H1 (cell line): ENCODE measurements around the gene TAS2R3. TPM values are rescaled to one million over a fixed set of nuclear protein-coding genes. Genes with fewer than 3 reads are reported as not detected.

Experiments
- CTCF ChIA-PET: fragments of 300-600 bp; sonication (Branson Sonifier 250); formaldehyde crosslinking; loops from one replicate; lab custom pipeline; 2021; ENCODE audit not compliant: partially characterized antibody; lab: Charles Lee
- POLR2A ChIA-PET: fragments of 300-600 bp; sonication (Branson Sonifier 250); formaldehyde crosslinking; loops from one replicate; lab custom pipeline; 2021; ENCODE audit warnings: inconsistent platforms; ENCODE audit not compliant: partially characterized antibody; lab: Charles Lee
- DNase-seq, 2 experiments: peaks; one replicate each; pipeline versions ENCODE4 v3.0.0 to v3.0.0-alpha.2; 2010 to 2022; ENCODE audit warnings: low spot score in 2 of 2, low read depth in 1 of 2, mixed read lengths in 1 of 2
- FAIRE-seq: peaks from 2 replicates; lab custom pipeline; 2011; peaks lifted over from hg19 to GRCh38; lab: Jason Lieb, UNC
- H2AFZ ChIP-seq: 2 replicates; pipeline ENCODE4 v1.8.1; 2012; ENCODE audit warnings: low read length, inconsistent platforms
- H2AK5ac ChIP-seq: 2 replicates; pipeline ENCODE4 v1.6.1; 2013; ENCODE audit warnings: low read depth, low read length
- H2BK120ac ChIP-seq: replicated peaks from 2 replicates; pipeline ENCODE3; 2013; ENCODE audit warnings: low read depth, low read length, inconsistent platforms
- H2BK12ac ChIP-seq: 2 replicates; pipeline ENCODE4 v1.6.1; 2013; ENCODE audit warnings: low read depth, low read length
- H2BK15ac ChIP-seq: 2 replicates; pipeline ENCODE4 v1.6.1; 2013; ENCODE audit warnings: low read length
- H2BK20ac ChIP-seq: 2 replicates; pipeline ENCODE4 v1.6.1; 2013; ENCODE audit warnings: low read length
- H2BK5ac ChIP-seq: 2 replicates; pipeline ENCODE4 v1.6.1; 2013; ENCODE audit warnings: low read depth, low read length
- H3K14ac ChIP-seq: 2 replicates; pipeline ENCODE4 v1.6.1; 2013; ENCODE audit warnings: inconsistent platforms; ENCODE audit not compliant: insufficient read length
- H3K18ac ChIP-seq: 2 replicates; pipeline ENCODE4 v1.6.1; 2013; ENCODE audit warnings: low read length; ENCODE audit errors: extremely low read depth
- H3K23ac ChIP-seq: 2 replicates; pipeline ENCODE4 v1.6.1; 2013; ENCODE audit warnings: inconsistent platforms; ENCODE audit not compliant: insufficient read length
- H3K23me2 ChIP-seq: 2 replicates; pipeline ENCODE4 v1.6.1; 2013; ENCODE audit warnings: low read depth, low read length
- H3K27ac ChIP-seq: 2 replicates; pipeline ENCODE4 v1.6.1; 2011; ENCODE audit warnings: low read depth, low read length, inconsistent platforms
- H3K27me3 ChIP-seq, 4 experiments: replicated peaks in 1 of 4; 1 replicate in 1 of 4; 2 replicates in 3 of 4; pipeline versions ENCODE4 v1.6.1 to v1.8.1; 2011 to 2013; ENCODE audit warnings: low read length in 3 of 4, mild to moderate bottlenecking in 3 of 4, inconsistent platforms in 2 of 4, mixed read lengths in 2 of 4, moderate library complexity in 1 of 4; ENCODE audit not compliant: control insufficient read depth in 3 of 4, insufficient read depth in 3 of 4; ENCODE audit errors: extremely low read depth in 1 of 4
- H3K36me3 ChIP-seq, 4 experiments: 2 replicates each; pipeline versions ENCODE4 v1.6.1 to v1.8.1; 2011 to 2013; ENCODE audit warnings: mild to moderate bottlenecking in 4 of 4, low read length in 3 of 4, moderate library complexity in 2 of 4, control low read depth in 1 of 4, inconsistent platforms in 1 of 4; ENCODE audit not compliant: insufficient read depth in 4 of 4, control insufficient read depth in 2 of 4
- H3K4ac ChIP-seq: replicated peaks from 2 replicates; pipeline ENCODE3; 2013; ENCODE audit warnings: low read length, low read depth, mixed read lengths, inconsistent platforms; ENCODE audit not compliant: insufficient read length
- H3K4me1 ChIP-seq, 4 experiments: replicated peaks in 1 of 4; 1 replicate in 1 of 4; 2 replicates in 3 of 4; pipeline versions ENCODE4 v1.6.1 to v1.8.1; 2011 to 2013; ENCODE audit warnings: low read length in 3 of 4, inconsistent platforms in 2 of 4, mixed read lengths in 1 of 4; ENCODE audit not compliant: insufficient read depth in 4 of 4, control insufficient read depth in 3 of 4
- H3K4me2 ChIP-seq, 2 experiments: 2 replicates each; pipeline versions ENCODE4 v1.6.1 to v1.8.1; 2011 to 2013; ENCODE audit warnings: low read depth in 2 of 2, low read length in 2 of 2, control low read depth in 1 of 2, inconsistent platforms in 1 of 2, mild to moderate bottlenecking in 1 of 2; ENCODE audit not compliant: insufficient read depth in 1 of 2
- H3K4me3 ChIP-seq, 4 experiments: fragments of 200-600, 300-600 bp in 1 of 4; sonication (generic), shearing (Covaris generic), sonication (Bioruptor Twin) in 1 of 4; 2 replicates each; pipeline versions ENCODE4 v1.5.1 to v1.8.1; 2011 to 2016; ENCODE audit warnings: low read length in 4 of 4, low read depth in 3 of 4, control low read depth in 2 of 4, inconsistent platforms in 2 of 4, mild to moderate bottlenecking in 2 of 4, mixed read lengths in 1 of 4, moderate library complexity in 1 of 4; ENCODE audit not compliant: insufficient read depth in 2 of 4; ENCODE audit errors: extremely low read depth in 1 of 4
- H3K56ac ChIP-seq: replicated peaks from 2 replicates; pipeline ENCODE3; 2013; ENCODE audit warnings: low read depth, mild to moderate bottlenecking, mixed read lengths, low read length, inconsistent platforms; ENCODE audit not compliant: insufficient read length
- H3K79me1 ChIP-seq: 2 replicates; pipeline ENCODE4 v1.6.1; 2013; ENCODE audit warnings: low read depth, low read length, control low read depth
- H3K79me2 ChIP-seq, 2 experiments: 2 replicates each; pipeline versions ENCODE4 v1.6.1 to v1.8.1; 2012 to 2013; ENCODE audit warnings: low read length in 2 of 2, mild to moderate bottlenecking in 2 of 2, inconsistent platforms in 1 of 2; ENCODE audit not compliant: insufficient read depth in 2 of 2, control insufficient read depth in 1 of 2
- H3K9ac ChIP-seq, 4 experiments: replicated peaks in 1 of 4; 1 replicate in 1 of 4; 2 replicates in 3 of 4; pipeline versions ENCODE4 v1.6.1 to v1.8.1; 2011 to 2013; ENCODE audit warnings: low read depth in 3 of 4, low read length in 3 of 4, control low read depth in 2 of 4, mild to moderate bottlenecking in 2 of 4, moderate library complexity in 2 of 4, inconsistent platforms in 1 of 4; ENCODE audit errors: extremely low read depth in 1 of 4
- H3K9me3 ChIP-seq, 2 experiments: 2 replicates each; pipeline versions ENCODE4 v1.6.1 to v1.8.1; 2012 to 2013; ENCODE audit warnings: mild to moderate bottlenecking in 2 of 2, moderate library complexity in 2 of 2, control low read depth in 1 of 2, inconsistent platforms in 1 of 2, low read depth in 1 of 2, low read length in 1 of 2, mixed read lengths in 1 of 2; ENCODE audit not compliant: insufficient read depth in 2 of 2
- H4K20me1 ChIP-seq, 2 experiments: replicated peaks in 1 of 2; 2 replicates each; pipeline versions ENCODE3 to v1.8.1; 2011 to 2013; ENCODE audit warnings: inconsistent platforms in 2 of 2, low read length in 2 of 2, mild to moderate bottlenecking in 1 of 2; ENCODE audit not compliant: insufficient read depth in 2 of 2, control insufficient read depth in 1 of 2
- H4K5ac ChIP-seq: 2 replicates; pipeline ENCODE4 v1.6.1; 2013; ENCODE audit warnings: low read length, low read depth, mixed read lengths, inconsistent platforms; ENCODE audit not compliant: insufficient read length
- H4K8ac ChIP-seq: 2 replicates; pipeline ENCODE4 v1.8.0; 2013; ENCODE audit warnings: mild to moderate bottlenecking, moderate library complexity, low read length, inconsistent platforms; ENCODE audit not compliant: insufficient read depth; ENCODE audit errors: extremely low read depth
- H4K91ac ChIP-seq: replicated peaks from 2 replicates; pipeline ENCODE3; 2013; ENCODE audit warnings: low read length, mixed read lengths, inconsistent platforms; ENCODE audit not compliant: insufficient read length
- WGBS, 2 experiments: shearing (Covaris generic) in 1 of 2; methylation state at CpG; one replicate each; pipeline versions ENCODE4 v1.1.6 to v1.1.7; 2013 to 2015; ENCODE audit warnings: low lambda C conversion rate in 2 of 2, mixed read lengths in 2 of 2, inconsistent platforms in 1 of 2, low coverage in 1 of 2, missing lambda C conversion rate in 1 of 2; ENCODE audit not compliant: insufficient replicate concordance in 2 of 2, insufficient coverage in 1 of 2, insufficient read length in 1 of 2; ENCODE audit errors: extremely low coverage in 1 of 2, missing lambda C conversion rate in 1 of 2; 5-methylcytosine and 5-hydroxymethylcytosine counted together
- polyA plus RNA-seq, 7 experiments: library from polyadenylated mRNA; depleted of rRNA in 3 of 7; stranded (reverse) in 5 of 7; unstranded in 2 of 7; fragments of >200 nt in 5 of 7; fragments of 200-250 nt in 2 of 7; gene quantifications; 1 replicate in 5 of 7; 2 replicates in 1 of 7; 4 replicates in 1 of 7; pipeline versions ENCODE4 v1.2.1 to v1.2.3, GENCODE V29; 2011 to 2013; ENCODE audit warnings: missing spikeins in 2 of 7, mixed read lengths in 2 of 7
- total RNA-seq: library from RNA; stranded (reverse); fragmentation: NEBNext Ultra II Directional; extraction: Animal tissue kit (Norgen Biotek cat#: 25700); gene quantifications from 2 replicates; pipeline ENCODE4 v1.2.1, GENCODE V29; 2021

The TAS2R3 gene
- total and polyA plus RNA-seq, 2 of the 8 experiments (the other 6 are each of a cell fraction or from before 2014, with no cell fraction given) = 0.48 to 0.99 TPM

GRCh38 chr7:141739250-141739649 is 24.6 kb upstream of the TAS2R3 start:
- peak overlapping the region; percentile 70 to 100 (median 98) for H3K4me3 ChIP-seq
- peaks cover 4 to 39% of the 10 kb centered on the region in 2 experiments for H3K79me2 ChIP-seq
- POLR2A ChIA-PET = interaction anchor here (0.8 to 3.3 kb wide), 11 partner anchors 8 to 49 kb away, joined by 3 to 21 read pairs (median 7); partner anchors contain the start of gene DENND11
- FAIRE-seq (no peak), DNase-seq (no peak)
- H4K5ac ChIP-seq = no peak overlapping the region
- no peak overlapping the region for H2BK120ac ChIP-seq
- no peak overlapping the region for H2BK20ac ChIP-seq
- H3K27me3 ChIP-seq = no peaks in the 10 kb centered on the region
- peak overlapping the region; percentile 69 to 70 for H3K4me2 ChIP-seq
- no peak overlapping the region for H2AFZ ChIP-seq
- H3K4ac ChIP-seq = no peak overlapping the region
- H2BK12ac ChIP-seq = no peak overlapping the region
- peak overlapping the region in 2 of 4 experiments; percentile 75 to 98; a peak in 6 of 7 replicates for H3K9ac ChIP-seq
- WGBS, 2 experiments = 59% methylated on average over 3 of the region's 3 CpGs; no CpG with 5 or more reads in 1 of the 2 experiments
- H3K18ac ChIP-seq = no peak overlapping the region
- no peak overlapping the region for H2BK5ac ChIP-seq
- no peak overlapping the region for H4K8ac ChIP-seq
- H3K23ac ChIP-seq = no peak overlapping the region
- CTCF ChIA-PET = interaction anchor here (0.6 to 2.0 kb wide), 13 partner anchors 10 to 45 kb away, joined by 3 to 16 read pairs (median 5); partner anchors contain the start of genes TAS2R3 and WEE2
- H3K4me1 ChIP-seq = peaks cover 0 to 6% (median 2%) of the 10 kb centered on the region in 4 experiments; a peak in 3 of 7 replicates
- H3K56ac ChIP-seq = no peak overlapping the region
- no peaks in the 10 kb centered on the region for H3K9me3 ChIP-seq
- H3K79me1 ChIP-seq = peaks cover 4% of the 10 kb centered on the region; the same call in 1 of the 2 replicates
- no peak overlapping the region for H3K14ac ChIP-seq
- peaks cover 2% of the 10 kb centered on the region; the same call in 1 of the 2 replicates for H3K23me2 ChIP-seq
- H4K91ac ChIP-seq = no peak overlapping the region
- H2AK5ac ChIP-seq = no peak overlapping the region
- no peak overlapping the region for H3K27ac ChIP-seq
- no peak overlapping the region for H2BK15ac ChIP-seq
- peaks cover 0 to 2% of the 10 kb centered on the region in 2 experiments for H4K20me1 ChIP-seq
- peaks cover 17 to 48% (median 32%) of the 10 kb centered on the region in 4 experiments for H3K36me3 ChIP-seq
